GM12878 (cell line): ENCODE data around the gene SIRPD. TPM values are rescaled to one million over a fixed set of nuclear protein-coding genes. Genes with fewer than 3 reads are reported as not detected.
A peak's percentile ranks its signal among the peaks of the same experiment; 100 is the strongest.

Experiments
- BACH1 ChIP-seq: fragments of 450-650 bp; IDR thresholded peaks from 2 replicates; pipeline ENCODE4 v1.6.1; 2017; ENCODE audit warnings: mild to moderate bottlenecking, borderline replicate concordance
- BCLAF1 ChIP-seq: fragments of 450-650 bp; IDR thresholded peaks from 2 replicates; pipeline ENCODE4 v1.6.1; 2017; ENCODE audit warnings: antibody characterized with exemption, mild to moderate bottlenecking, moderate library complexity
- CHD4 ChIP-seq: fragments of 200-600 bp; sonication (generic); IDR thresholded peaks from 2 replicates; pipeline ENCODE4 v1.6.1; 2016; ENCODE audit warnings: mild to moderate bottlenecking
- IKZF2 ChIP-seq, 2 experiments: fragments of 450-650 bp; IDR thresholded peaks; 2 replicates each; pipeline ENCODE4 v1.6.1; 2017; ENCODE audit warnings: mild to moderate bottlenecking in 2 of 2, moderate library complexity in 2 of 2
- IRF3 ChIP-seq: fragments of 450-650 bp; IDR thresholded peaks from 2 replicates; pipeline ENCODE4 v1.6.1; 2014; ENCODE audit warnings: mild to moderate bottlenecking
- JUND ChIP-seq: IDR thresholded peaks from 2 replicates; pipeline ENCODE4 v1.6.1; 2012; ENCODE audit warnings: low read depth, mild to moderate bottlenecking, low read length, improper control_type of control experiment, moderate library complexity
- MYC ChIP-seq: IDR thresholded peaks from 2 replicates; pipeline ENCODE4 v1.6.1; 2011; ENCODE audit warnings: mild to moderate bottlenecking, low read length, moderate library complexity, inconsistent platforms; ENCODE audit not compliant: insufficient read depth, insufficient replicate concordance, insufficient read length, severe bottlenecking
- NRF1 ChIP-seq: conservative IDR thresholded peaks from 2 replicates; pipeline ENCODE4 v1.6.1; 2011; ENCODE audit warnings: mild to moderate bottlenecking, low read depth, low read length, improper control_type of control experiment
- RAD21 ChIP-seq: IDR thresholded peaks from 2 replicates; pipeline ENCODE4 v1.6.1; 2011; ENCODE audit warnings: mild to moderate bottlenecking, low read depth, low read length, moderate library complexity; ENCODE audit not compliant: insufficient read depth
- RBBP5 ChIP-seq: fragments of 200-600 bp; sonication (generic); conservative IDR thresholded peaks from 2 replicates; pipeline ENCODE4 v1.6.1; 2016
- RELB ChIP-seq: fragments of 450-650 bp; IDR thresholded peaks from 2 replicates; pipeline ENCODE4 v1.6.1; 2017; ENCODE audit warnings: low read depth, mild to moderate bottlenecking, moderate library complexity
- SP1 ChIP-seq: IDR thresholded peaks from one replicate; pipeline ENCODE4 v1.6.1; 2011; ENCODE audit warnings: low read depth, low read length
- STAT3 ChIP-seq: IDR thresholded peaks from 2 replicates; pipeline ENCODE4 v1.6.1; 2011; ENCODE audit warnings: low read depth, low read length, improper control_type of control experiment
- SUZ12 ChIP-seq: fragments of 200-600 bp; sonication (generic); IDR thresholded peaks from one replicate; pipeline ENCODE4 v1.6.1; 2018; ENCODE audit warnings: antibody characterized with exemption, mild to moderate bottlenecking; ENCODE audit not compliant: unreplicated experiment
- ZBED1 ChIP-seq: IDR thresholded peaks from 2 replicates; pipeline ENCODE4 v1.6.1; 2016; ENCODE audit warnings: borderline replicate concordance
- polyA plus RNA-seq, 11 experiments: library from polyadenylated mRNA; depleted of rRNA in 4 of 11; unstranded in 6 of 11; stranded (reverse) in 5 of 11; fragments of >200 nt; fragmentation: Nextera tagmentation in 4 of 11; fragmentation: Illumina TruSeq in 1 of 11; extraction: Ambion mirVana in 4 of 11; extraction: Trizol in 1 of 11; gene quantifications; 1 replicate in 1 of 11; 2 replicates in 10 of 11; pipeline versions ENCODE4 v1.2.1 to v1.2.3, GENCODE V29; 2011 to 2016; ENCODE audit warnings: inconsistent platforms in 2 of 11, missing spikeins in 2 of 11, low read depth in 1 of 11
- total RNA-seq, 4 experiments: library from RNA; depleted of rRNA in 3 of 4; stranded (reverse); fragments of >200 nt in 3 of 4; fragmentation: Illumina TruSeq in 1 of 4; extraction: Trizol in 1 of 4; gene quantifications; 2 replicates each; pipeline versions ENCODE4 v1.2.1 to v1.2.3, GENCODE V29; 2013 to 2021
- TF ChIP-seq, protein P1 (sequence below): fragments of 450-650 bp; IDR thresholded peaks from 2 replicates; pipeline ENCODE4 v1.6.1; 2017; ENCODE audit warnings: mild to moderate bottlenecking, moderate library complexity
- TF ChIP-seq, protein P2 (sequence below): IDR thresholded peaks from 2 replicates; pipeline ENCODE4 v1.6.1; 2011; ENCODE audit warnings: low read depth, low read length, improper control_type of control experiment, borderline replicate concordance
- TF ChIP-seq, protein P3 (sequence below): IDR thresholded peaks from 2 replicates; pipeline ENCODE4 v1.6.1; 2011; ENCODE audit warnings: low read depth, mild to moderate bottlenecking, low read length, moderate library complexity, borderline replicate concordance; ENCODE audit errors: extremely low read depth

SIRPD gene
- total and polyA plus RNA-seq, 10 of the 15 experiments (the other 5 are each of a cell fraction or from before 2014, with no cell fraction given), result 0.10 to 1.6 (median 0.88) TPM

GRCh38 chr20:1535420-1536175 is 21.9 kb downstream of the SIRPD start (continued):
- TF ChIP-seq, protein P1, sequence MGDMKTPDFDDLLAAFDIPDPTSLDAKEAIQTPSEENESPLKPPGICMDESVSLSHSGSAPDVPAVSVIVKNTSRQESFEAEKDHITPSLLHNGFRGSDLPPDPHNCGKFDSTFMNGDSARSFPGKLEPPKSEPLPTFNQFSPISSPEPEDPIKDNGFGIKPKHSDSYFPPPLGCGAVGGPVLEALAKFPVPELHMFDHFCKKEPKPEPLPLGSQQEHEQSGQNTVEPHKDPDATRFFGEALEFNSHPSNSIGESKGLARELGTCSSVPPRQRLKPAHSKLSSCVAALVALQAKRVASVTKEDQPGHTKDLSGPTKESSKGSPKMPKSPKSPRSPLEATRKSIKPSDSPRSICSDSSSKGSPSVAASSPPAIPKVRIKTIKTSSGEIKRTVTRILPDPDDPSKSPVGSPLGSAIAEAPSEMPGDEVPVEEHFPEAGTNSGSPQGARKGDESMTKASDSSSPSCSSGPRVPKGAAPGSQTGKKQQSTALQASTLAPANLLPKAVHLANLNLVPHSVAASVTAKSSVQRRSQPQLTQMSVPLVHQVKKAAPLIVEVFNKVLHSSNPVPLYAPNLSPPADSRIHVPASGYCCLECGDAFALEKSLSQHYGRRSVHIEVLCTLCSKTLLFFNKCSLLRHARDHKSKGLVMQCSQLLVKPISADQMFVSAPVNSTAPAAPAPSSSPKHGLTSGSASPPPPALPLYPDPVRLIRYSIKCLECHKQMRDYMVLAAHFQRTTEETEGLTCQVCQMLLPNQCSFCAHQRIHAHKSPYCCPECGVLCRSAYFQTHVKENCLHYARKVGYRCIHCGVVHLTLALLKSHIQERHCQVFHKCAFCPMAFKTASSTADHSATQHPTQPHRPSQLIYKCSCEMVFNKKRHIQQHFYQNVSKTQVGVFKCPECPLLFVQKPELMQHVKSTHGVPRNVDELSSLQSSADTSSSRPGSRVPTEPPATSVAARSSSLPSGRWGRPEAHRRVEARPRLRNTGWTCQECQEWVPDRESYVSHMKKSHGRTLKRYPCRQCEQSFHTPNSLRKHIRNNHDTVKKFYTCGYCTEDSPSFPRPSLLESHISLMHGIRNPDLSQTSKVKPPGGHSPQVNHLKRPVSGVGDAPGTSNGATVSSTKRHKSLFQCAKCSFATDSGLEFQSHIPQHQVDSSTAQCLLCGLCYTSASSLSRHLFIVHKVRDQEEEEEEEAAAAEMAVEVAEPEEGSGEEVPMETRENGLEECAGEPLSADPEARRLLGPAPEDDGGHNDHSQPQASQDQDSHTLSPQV, result no peak
- TF ChIP-seq RELB (peak; percentile 82), JUND (no peak), RBBP5 (no peak), SP1 (peak; percentile 23), IKZF2 (IDR thresholded peaks at IDR 0.05) (peak; percentile 96 to 97), IRF3 (no peak), CHD4 (no peak), STAT3 (peak; percentile 85; the same call in 1 of the 2 replicates), BACH1 (no peak), NRF1 (no peak), RAD21 (no peak), ZBED1 (peak; percentile 78; the same call in 1 of the 2 replicates), SUZ12 (no peak), MYC (no peak), BCLAF1 (no peak)
- TF ChIP-seq, protein P2, sequence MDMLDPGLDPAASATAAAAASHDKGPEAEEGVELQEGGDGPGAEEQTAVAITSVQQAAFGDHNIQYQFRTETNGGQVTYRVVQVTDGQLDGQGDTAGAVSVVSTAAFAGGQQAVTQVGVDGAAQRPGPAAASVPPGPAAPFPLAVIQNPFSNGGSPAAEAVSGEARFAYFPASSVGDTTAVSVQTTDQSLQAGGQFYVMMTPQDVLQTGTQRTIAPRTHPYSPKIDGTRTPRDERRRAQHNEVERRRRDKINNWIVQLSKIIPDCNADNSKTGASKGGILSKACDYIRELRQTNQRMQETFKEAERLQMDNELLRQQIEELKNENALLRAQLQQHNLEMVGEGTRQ, result no peak
- TF ChIP-seq, protein P3, sequence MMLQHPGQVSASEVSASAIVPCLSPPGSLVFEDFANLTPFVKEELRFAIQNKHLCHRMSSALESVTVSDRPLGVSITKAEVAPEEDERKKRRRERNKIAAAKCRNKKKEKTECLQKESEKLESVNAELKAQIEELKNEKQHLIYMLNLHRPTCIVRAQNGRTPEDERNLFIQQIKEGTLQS, result no peak
